Fibroblast of skin of right quadriceps (primary cell): ENCODE data around the gene RBMS3.

ENCODE experiments used
- DNase-seq: peaks from one replicate; pipeline ENCODE4 v3.0.0-alpha.2; 2013

Gene RBMS3

DNA sequence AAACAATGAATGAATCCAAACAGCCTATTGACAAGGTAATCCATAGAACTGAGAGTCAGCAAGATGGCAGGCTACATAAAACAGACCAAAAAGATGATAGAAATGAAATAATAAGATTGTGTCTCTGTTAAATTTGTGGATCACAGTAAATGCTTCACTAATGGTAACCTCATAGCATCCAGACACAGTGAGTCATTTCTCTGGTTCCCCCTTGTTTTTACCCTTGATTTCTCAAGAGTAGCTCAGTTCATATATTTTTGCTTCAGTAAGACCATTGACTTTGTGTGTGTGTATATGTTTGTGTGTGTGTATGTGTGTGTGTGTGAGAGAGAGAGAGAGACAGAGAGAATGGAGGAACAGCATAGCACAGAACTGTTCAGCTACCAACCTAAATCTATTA, 546.9 kb downstream of the RBMS3 start:
- peak; percentile 37 for DNase-seq

DNA sequence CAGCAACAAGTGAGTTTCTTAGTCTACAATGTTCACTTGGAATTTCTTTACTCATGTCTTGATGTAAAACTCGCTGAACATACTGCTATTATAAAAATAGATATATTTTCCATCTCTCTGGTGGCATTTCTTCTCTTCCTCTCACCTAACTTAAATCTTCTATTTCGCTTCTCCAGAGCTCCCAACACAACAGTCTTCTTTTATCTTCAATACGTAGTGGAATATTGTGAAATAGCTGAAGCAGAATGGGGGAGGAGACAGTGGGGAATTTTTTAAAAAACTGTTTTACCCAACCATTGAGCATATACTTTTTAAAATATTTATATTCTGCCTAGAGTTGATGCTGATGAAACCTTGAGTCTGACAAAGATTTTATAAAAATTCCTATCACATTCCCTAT, 548.5 kb downstream of the RBMS3 start:
- peak; percentile 6 for DNase-seq

DNA sequence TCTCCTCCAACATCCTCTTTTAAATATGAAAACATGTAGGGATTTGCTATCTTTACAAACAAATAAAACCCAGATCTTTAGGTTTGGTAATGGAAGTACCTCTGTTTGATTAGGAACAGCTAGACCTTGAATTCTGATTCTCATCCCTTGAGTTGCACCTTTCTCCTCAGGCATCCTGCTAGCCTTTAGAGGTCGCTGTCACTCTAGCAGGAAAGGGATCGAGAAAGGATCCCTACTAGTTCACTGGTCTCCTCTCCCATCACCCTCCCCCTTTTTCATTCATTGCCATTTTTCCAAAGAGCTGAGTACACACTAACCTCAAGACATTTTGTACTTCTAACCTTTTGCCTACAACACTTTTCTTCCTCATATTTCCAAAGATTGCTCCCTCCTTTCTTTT, 569.8 kb downstream of the RBMS3 start:
- no peak for DNase-seq

DNA sequence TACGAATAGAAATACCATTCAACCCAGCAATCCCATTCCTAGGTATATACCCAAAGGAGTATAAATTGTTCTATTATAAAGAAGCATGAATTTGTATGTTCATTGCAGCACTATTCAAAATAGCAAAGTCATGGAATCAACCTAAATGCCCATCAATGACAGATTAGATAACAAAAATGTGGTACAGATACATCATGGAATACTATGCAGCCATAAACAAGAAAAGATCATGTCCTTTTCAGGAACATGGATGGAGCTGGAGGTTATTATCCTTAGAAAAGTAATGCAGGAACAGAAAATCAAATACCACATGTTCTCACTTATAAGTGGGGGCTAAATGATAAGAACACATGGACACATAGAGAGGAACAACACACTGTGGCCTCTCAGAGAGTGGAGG, 571.9 kb downstream of the RBMS3 start:
- DNase-seq = no peak

DNA sequence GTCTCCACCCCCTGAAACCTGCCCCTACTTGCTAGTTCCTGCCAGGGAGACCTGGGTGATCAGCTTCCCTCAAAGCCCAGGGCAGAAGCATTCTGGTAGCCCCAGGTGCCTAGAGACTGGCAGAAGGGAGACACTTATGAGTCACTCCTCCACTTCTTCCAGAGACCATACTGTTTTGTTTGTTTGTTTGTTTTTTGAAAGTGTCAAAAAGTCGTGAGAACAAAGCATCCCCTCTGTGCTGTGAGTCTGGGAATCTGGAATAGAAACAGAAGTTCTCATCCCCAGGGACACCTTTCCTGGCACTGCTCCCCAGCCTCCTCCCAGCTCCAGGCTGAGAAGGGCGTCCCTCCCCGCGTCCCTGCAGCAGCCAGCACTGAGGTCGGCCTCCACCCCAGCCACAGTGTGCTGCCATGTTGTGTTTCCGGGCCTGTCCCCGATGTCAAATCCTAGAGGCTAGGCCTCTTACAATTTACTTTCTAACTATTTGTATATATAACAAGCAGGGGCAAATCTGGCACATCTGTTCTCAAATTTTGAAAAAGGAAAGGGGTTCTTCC, 573.0 kb downstream of the RBMS3 start:
- no peak for DNase-seq

DNA sequence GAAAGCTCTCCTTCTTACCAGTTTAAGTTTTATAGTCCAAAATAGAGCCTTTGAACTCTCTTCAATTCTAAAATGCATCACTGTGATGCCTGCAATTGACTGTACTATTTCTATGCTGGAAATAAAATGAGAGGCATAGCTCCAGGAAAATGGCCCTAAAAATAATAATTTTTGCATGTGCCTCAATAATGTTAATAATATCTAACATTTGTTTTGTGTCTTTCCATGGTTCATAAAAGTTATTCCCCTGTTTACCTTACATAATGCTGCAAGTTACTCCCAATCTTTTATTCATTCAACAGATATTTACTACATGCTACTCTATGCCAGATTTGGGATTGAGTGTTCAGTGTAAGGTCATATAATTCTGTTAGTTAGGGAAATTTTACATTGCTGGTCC, 574.0 kb downstream of the RBMS3 start:
- no peak for DNase-seq

DNA sequence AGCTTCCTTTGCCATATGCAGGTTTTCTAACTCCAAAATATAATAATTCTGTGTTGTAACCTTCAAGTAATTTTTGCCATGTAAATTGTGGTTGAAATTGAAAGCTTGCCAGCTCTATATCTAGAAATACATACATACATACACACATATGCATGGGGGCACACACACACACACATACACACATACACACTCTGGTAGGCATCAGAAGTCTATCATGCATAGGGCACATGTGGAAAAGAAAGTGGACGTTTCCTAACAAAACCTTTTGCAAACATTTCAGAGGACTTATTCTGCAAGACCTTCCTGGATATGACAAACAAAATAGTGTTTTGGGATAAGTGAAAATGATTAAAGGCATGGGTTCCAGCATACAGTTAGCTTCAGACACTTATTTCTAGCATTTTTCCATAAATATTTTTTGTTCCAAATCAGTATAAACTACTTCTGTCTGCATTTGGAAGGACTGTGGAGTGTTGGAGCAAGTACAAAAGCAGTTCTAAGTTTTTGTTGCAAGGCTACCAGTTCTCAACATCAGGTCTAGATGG, 578.9 kb downstream of the RBMS3 start:
- no peak for DNase-seq

DNA sequence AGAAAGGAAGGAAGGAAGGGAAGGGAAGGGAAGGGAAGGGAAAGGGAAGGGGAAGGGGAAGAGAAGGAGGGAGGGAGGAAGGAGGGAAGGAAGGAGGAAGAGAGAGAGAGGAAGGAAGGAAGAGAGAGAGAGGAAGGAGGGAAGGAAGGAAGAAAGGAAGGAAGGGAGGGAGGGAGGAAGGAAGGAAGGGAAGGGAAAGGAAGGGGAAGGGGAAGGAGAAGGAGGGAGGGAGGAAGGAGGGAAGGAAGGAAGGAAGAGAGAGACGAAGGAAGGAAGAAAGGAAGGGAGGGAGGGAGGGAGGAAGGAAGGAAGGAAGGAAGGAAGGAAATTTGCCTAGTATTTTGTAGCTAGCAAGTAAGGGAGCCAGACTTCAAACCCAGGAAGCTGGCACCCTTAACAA, 583.9 kb downstream of the RBMS3 start:
- DNase-seq = no peak

DNA sequence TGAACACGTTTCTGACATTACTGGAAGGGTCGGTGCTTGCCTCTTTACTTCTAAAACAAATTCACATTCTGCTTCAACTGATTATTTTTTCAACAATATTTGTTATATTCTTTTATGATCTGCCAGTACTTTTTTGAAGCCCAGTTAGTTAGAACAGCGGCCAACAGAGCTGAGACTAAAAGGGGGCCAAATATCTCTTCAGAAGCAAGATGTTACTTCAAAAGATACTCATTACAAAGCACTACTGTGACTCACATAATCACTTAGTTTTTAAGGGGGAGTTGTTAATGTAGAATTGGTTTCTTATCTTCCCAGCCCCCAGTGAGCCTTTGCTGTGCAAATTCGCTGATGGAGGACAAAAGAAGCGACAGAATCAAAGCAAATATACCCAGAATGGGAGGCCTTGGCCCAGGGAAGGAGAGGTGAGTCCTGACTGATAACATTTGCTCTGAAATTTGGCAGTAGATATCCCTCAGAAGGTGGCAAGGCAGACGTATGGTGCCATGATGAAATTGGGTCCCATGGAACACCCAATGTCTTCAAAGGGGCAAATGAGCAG, 587.8 kb downstream of the RBMS3 start:
- DNase-seq = no peak

DNA sequence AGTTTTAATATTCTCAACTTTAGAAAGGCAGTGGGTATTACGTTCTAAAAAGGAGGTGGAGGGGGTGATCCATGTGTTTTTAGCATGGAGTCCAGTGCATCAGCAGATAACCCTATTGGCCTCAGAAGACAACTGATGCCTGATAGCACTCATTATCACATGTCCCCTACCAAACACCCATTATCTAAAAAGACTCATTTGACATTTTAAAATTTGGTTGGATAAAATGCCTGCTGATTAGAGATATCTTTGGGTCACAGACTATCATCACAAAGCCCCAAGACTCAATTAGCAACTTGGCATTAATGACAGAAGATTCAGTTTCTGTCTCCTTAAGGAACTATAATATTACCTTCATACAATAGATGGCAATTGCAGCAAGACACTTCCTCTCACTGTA, 589.3 kb downstream of the RBMS3 start:
- no peak for DNase-seq

DNA sequence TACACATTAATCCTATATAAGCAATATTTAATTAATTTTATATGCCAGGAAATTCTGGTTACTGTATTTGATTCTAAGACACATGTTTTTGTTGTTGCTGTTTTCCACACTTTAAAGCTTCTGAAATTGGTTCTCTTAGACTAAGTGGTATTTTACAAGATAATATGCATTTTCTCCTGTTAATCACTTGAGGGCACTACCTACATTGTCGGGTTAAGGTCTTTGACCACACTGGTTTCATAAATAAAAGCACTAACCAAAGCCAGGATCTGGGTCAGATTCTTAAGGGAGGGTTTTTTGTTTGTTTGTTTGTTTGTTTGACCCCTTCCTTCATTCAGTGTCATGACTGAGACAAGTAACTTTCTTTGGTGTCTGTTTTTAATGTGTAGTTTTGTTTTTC, 590.2 kb downstream of the RBMS3 start:
- no peak for DNase-seq

DNA sequence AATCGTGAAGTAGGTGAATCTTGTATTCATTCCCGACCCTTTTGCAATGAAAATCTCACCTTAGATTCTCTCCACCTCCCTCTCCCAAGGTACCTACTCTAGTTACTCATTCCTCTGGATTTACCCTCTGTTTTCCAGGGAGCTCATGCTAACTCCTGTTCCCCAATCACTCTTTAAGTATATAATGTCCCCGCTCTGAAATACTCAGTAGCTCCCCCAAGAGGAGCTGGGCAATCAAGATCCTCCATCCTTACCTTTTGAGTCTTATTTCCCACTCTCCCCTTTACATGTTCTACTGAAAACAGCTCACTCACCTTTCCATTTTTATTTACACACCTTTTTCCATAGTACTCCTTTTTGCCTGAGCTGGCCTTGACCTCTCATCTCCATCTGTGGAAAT, 599.9 kb downstream of the RBMS3 start:
- DNase-seq = no peak

DNA sequence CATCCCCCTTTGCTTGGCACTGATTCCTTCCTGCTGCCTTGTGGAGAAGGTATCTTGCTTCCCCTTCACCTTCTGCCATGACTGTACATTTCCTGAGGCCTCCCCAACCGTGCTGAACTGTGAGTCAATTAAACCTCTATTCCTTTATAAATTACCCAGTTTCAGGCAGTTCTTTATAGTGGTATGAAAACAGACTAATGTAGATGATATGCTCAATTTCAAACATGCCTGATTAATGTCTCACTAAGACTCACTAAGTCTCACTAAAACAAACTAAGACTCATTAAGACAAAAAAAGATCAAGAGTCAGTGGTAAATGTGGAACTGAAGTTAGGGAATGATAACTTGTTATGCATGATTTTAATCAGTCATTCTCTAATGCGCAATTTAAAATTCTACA, 606.6 kb downstream of the RBMS3 start:
- peak; percentile 47 for DNase-seq

DNA sequence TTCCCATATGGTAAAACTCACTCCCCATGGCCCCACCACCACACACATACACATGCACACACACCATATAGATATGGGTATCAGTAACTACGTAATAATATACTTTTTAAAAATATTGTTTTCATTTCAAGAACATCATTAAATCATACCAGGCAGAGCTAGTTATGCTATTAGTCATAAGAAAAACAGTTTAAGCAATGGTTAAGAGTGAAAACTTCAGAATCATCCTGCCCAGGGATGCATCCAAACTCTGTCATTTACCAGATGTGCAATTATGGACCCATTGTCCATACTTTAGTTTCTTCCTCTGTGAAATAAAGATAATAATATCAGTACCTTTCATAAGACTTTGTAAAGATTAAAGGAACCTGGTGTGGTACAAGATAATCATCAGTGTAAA, 608.3 kb downstream of the RBMS3 start:
- peak; percentile 54 for DNase-seq

DNA sequence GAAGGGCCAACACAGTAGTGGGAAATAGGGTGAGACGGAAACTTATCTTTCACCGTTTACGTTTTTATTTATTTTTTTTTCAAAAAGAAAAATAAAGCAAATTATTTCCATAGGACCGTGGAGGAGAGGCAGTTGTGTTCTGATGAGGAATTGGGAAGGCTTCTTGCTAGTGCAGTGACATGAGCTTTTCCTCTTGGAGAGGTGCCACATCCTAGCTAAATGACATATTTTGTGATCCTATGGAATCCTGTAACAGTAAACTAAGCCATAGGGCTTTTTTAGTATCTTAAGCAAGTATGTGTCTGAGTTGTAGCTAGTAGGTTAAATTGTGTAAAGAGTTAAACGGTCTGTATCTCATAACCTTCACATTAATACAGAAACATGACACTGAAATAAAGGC, 609.9 kb downstream of the RBMS3 start:
- peak; percentile 11 for DNase-seq

DNA sequence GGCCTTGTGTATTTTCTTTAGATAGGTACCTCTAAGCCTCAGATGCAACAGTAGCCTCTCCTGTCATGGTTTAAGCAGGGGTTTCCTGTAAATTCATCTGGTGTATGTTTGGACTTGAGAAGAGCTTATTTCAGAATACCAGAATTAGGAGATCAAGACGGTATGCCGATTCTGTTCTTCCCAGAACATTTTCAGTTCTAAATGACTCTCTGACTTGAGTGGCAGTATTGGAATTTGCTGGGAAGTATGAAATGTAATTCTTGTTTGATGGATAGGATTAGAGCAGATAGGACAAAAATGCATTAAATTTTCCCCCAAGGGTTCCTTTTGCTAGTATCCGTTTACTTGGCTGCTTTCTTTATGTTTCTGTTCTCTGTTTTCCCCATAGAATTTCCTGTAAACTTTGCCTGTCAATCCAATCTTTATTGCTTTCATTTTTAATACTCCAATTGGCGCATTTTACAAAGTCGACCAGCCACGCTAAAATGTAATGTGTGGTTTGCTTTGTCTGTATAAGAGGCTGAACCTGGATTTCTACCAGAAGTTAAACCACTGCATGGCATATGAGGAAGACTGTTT, 612.2 kb downstream of the RBMS3 start:
- DNase-seq = no peak

DNA sequence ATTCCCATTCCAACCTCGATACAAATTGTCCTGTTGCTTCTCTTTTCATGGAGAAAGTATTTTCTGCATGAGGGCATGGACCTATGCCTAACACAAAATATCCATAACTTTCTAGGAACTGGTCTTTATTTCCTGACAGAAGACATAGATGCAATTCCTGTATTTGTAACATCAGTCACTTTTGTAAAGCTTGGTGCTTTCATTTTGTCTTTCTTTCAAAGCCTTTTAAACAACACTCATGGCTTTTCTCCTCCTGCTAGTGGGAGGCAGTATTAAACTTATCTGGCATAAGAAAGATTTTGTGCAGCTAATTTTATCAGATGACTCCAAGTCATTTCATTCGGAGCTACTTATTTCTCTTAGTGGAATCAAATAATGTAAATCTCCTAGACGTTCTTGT, 616.0 kb downstream of the RBMS3 start:
- no peak for DNase-seq

DNA sequence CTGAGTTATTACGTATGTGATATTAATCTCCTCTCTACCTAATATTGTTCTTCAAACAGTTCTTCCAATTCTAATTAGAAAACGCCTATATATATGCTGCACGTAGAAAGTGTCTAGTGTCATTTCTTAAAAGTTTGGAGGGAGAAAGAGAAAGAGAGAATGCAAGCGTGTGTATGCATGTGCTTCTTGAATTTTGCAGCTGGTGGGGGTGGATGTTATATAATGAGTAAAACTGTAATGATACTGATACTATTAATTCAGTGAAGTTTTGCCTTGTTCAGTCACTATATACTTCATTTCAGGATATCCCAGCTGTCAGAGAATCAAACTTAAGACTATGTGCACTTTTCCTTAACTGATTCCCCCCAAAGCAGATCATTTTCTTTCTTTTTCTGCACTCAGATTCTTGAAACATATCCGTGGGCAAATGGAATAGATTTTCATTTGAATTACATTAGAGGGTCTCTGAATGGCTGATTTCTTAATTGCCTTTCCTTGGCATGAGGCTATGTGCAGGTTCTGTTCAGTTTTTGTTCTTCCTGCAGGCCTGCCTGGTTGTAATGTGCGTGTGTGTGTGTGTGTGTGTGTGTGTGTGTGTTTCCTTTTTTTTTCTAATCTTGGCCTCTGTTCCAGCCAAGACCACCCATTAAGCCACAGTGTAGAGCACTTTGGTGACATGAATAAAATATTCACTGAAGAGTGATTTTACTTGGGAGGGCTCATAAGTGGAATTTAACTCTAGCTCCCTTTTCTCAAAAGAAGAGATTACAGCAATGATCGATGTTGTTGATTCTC, 617.5 kb downstream of the RBMS3 start:
- peak; percentile 25 for DNase-seq

DNA sequence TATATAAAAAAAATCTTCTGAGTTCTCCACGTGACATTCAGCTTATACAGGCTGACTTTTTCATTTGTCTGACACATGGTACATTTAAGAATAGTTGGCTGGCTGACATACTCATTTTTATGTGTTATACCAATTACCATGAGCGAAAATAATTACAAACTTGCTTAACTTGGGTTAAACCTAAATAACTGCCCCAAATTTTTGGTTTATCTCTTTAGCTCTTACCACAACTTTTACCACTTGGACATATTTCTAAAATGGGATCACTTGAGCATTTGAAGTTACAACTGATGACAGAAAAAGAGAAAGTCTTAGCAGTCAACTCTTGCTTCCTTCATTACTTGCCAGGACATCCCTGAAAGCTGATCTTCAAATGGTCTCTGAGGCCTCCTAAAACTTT, 618.1 kb downstream of the RBMS3 start:
- peak; percentile 72 for DNase-seq

DNA sequence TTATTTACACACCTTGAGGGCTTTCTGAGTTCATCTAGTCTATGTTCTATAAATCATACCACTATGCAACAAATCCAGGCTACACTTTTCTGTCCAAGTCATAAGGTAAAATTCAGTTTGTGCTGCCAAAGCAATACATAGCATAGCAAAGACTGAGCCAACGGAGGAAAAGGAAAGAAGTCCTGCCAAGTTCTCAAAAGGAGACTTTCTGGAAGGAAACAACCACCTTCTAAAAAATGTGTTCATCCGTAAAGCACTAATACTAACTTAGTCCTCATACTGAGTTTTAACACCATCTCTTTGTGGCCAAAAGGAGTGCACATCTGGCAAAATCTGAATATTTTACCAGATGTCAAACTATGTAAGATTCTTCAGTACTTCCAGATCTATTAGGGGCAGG, 620.2 kb downstream of the RBMS3 start:
- no peak for DNase-seq

DNA sequence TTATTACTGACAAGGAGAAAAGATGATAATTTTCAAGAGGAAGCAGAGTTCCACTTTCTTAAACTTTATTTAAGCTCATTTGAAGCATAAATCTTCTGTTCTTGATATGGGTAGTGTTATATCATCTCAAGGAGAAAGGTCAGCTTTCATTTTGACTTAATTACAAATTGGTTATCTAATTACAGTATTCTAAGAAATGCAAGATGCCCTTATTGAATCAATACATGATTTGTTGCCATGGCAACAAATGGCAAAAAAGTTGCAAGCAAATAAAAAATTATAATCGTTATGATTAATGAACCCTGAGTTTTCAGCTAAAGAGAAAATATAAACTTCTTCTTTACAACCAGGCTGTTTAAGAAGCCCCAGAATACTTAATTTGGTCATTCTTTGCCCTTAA, 622.7 kb downstream of the RBMS3 start:
- no peak for DNase-seq

DNA sequence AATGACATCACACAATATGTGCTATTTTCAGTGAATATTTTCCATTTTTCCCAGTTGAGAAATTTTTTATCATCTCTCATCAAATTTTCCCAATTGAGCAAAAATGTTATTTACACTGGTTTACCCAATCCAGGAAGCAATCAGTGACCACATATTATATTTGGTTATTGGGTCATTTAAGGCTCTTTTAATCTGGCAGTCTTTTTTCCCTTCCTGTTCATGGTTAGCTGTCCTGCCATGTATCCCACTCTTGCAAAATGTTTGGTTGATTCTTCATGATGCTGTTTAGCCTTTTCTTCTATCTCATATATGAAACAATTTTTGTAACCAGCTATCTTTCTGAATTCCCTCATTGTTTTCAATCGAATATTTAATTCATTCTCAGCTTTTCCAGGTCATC, 626.0 kb downstream of the RBMS3 start:
- no peak for DNase-seq

DNA sequence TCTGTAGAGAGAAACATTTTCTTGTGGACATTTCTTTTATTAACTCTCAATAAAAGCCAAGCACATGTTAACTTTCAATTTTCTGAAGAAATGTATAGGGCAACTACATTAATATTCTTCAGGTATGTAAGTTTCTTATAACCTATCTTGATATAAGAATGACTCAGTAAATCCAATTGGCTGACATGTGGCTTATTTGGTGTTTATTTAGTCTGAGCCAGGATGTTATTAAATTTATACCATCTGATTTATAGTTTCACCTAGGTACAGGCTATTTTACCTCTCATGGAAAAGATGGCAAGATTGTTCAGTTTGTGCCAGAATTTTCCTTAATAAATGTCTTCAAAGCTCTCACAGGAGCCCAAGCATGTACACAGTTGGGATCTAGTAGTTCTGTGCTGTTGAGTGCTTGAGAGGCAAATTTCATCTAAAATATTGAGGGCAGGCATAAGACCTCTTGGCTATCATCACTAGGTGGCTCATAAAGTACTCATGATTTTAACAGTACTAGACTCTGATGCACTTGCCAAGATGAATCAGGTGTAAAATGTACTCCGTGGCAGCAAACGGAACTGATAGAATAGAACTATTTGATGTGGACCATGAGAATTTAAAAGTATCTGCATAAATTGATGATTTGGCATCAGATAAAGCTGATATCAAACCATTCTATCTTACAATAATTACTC, 631.9 kb downstream of the RBMS3 start:
- no peak for DNase-seq
